Keratinocyte (primary cell): Measurements from ENCODE around the gene ANKS1B.

ENCODE experiments used
- CTCF ChIP-seq, 3 experiments: IDR thresholded peaks in 1 of 3; conservative IDR thresholded peaks in 1 of 3; optimal IDR thresholded peaks in 1 of 3; 2 replicates in 2 of 3; 3 replicates in 1 of 3; pipeline versions ENCODE3 to v1.5.1; 2011; ENCODE audit warnings: low read length in 3 of 3, mild to moderate bottlenecking in 3 of 3, moderate library complexity in 2 of 3, control low read depth in 1 of 3, inconsistent platforms in 1 of 3; ENCODE audit not compliant: insufficient read depth in 2 of 3; ENCODE audit errors: extremely low read depth in 1 of 3
- EZH2 ChIP-seq: IDR thresholded peaks from one replicate; pipeline ENCODE4 v1.6.1; 2012; ENCODE audit warnings: inconsistent platforms, mild to moderate bottlenecking, low read length, moderate library complexity

GRCh38 chr12:99029511-99030271, 955.0 kb downstream of the ANKS1B start:
- TF ChIP-seq CTCF (optimal IDR thresholded peaks at IDR 0.05 in 1 of 3, IDR thresholded peaks at IDR 0.05 in 1 of 3, conservative IDR thresholded peaks at IDR 0.05 in 1 of 3; ENCODE audit: extremely low read depth in 1 of 3, insufficient read depth in 2 of 3, low read length in 3 of 3): no peak
- TF ChIP-seq EZH2: no peak
